Putamen (tissue), 1 donor: ENCODE results near the gene ACAD10.
"Not testable (repeated sequence)": the region's sequence is repeated elsewhere in the genome, so short reads cannot be mapped to it uniquely, and the experiment has no call there.

ENCODE experiments used
- DNase-seq: peaks from one replicate; pipeline ENCODE4 v3.0.0-alpha.2; 2016; ENCODE audit warnings: low spot score

Gene ACAD10

DNA sequence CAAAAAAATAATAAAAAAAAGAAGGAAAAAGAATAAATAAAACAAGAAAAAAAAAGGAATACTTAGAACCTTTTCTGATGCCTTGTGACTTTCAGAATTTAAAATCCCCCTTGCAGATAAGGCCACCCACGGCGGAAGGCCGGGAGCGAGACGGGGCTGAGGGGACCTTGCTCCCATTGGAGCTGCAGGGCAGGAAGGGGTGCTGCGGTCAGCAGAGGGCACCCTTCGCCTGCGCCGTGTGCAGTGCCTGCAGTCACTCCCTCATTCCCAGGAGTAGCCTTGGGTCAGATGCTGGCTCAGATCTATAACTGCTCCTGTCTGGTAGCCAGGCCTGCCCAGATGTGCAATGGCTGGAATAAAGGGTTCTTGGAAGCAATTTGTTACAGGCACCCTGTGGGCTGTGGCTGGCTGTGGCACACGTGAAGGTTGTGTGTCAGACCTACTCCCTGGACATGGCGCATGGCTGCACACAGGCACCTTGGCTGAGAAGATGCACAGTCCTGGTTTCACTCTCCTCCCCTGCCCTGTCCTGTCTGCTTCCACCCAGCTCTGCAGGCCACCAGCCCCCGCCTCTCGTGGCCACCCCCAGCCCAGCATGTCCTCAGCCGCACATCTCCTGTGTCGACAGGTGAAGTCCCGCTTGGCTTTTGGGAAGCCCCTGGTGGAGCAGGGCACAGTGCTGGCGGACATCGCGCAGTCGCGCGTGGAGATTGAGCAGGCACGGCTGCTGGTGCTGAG lies 67.5 kb downstream of the ACAD10 start:
- no peak for DNase-seq

DNA sequence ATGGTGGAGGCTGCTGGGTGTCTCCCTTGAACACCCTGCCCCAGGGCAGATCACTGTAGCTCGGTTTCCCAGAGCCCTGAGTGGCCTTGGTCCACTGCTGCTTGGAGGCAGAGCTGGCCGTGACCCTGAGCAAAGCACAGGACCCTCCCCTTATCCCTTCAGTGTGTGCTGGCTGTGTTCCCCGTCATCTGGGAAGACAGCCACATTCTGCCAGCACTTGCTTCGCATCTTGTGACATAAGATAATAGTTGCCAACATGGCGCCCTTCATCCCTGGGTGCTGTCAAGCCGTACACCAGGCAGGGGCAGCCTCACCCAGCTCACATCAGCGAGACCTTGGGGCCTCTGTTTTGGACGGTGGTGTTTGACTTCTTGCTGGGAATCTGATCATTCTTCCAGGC lies 68.8 kb downstream of the ACAD10 start:
- DNase-seq = no peak

DNA sequence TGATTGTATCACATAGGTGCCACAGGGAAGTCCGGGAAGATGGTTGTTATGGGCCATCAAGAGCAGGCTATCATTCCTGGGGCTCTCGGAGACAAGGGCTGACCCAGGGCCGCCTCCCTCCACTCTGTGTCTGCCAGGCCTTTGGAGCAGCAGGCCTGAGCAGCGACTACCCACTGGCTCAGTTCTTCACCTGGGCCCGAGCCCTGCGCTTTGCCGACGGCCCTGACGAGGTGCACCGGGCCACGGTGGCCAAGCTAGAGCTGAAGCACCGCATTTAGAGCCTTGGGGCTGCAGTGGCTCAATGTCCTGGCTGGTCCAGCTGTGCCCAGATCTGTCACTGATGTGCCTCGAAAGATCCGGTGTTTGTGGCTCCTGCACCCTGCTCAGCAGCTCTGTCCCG lies 70.3 kb downstream of the ACAD10 start:
- no peak for DNase-seq

DNA sequence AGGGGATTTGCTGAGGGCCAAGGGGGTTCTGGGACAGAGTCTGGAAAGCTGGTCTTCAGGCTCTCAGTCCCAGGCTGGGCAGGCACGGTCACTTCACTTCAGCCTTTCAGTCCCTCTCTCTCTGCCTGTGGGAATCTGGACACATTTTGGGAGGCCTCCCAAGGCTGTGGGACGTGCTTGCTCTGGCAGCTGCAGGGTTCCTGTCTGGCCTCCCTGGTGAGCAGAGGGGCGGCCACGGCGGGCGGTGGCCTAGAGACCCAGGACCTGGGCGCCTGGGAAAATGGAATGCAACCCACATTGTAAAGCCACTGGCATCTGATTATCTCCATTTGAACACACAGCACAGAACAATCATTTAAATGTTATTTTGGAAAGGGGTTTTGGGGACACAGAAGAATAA lies 70.8 kb downstream of the ACAD10 start:
- DNase-seq = no peak

DNA sequence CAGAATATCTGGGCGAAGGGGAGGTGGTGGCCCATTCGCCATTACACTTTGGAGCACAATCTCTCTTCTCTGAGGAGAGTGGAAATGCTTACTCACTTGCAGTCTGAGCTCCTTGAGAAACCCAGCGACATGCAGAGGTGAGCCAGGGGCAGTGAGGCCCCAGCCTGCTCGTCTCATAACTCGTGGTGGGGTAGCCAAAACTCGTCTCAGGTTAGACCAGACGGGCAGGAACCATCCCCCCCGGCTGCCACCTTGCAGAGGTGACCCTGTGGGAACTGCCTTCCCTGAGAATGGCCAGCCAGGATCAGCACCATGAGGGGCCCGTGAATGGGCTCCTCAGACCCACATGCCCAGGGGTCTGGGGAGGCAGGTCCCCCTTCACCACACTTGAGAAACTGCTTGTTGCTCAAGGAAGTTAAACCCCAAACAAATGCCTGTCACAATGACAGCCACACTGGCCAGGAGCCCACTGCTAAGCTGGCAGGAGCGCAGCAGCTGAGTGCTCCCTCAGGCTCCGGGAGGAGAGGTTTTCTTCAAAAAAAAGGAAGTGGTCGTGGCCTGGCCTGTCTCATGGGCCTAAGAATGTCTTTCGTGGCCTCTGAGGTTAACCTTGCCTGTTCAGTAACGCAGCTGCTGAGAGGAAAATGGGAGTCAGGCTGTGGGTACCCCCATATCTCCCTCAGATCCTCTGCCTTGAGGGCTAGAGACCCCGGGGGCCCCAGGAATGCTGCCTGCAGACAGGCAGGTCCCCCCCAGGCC lies 71.7 kb downstream of the ACAD10 start:
- DNase-seq = no peak

DNA sequence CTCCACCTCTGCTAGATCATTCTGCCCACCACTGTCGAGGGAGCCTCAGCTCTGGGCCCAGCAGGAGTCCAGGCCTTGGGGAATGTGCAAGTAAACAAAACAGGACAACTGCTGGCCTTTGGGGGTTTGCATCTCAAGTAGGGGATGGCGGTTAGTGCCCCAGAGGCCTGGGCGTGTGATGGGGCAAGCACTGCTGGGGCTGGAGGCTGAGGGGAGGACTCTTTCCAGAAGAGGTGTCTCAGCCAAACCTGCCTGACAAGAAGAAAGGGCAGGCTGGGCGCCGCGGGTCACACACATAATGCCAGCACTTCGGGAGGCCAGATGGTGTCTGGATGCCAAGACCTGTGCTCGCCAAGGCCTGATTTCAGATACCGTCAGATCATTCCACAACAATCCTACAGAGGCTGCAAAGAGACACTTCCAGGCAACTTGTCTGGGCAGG lies 72.3 kb downstream of the ACAD10 start:
- DNase-seq = no peak

DNA sequence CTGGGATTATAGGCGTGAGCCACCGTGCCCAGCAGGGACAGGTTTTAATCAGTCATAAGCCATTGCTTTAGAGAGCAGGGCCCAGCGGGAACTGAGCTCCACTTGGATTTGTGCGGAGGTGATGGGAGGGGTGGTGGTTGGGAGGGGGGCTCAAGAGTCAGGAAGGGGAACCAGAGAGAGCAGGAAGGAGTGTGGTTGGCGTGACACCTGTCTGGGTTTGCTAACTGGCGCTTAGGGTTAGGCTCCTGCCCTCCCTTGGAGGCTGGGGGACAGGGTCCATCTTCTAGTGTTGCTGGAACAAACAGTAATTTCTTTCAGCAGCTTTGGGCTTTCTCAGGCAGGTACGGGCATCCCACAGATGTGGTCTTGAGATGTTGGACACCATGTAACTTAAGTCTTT lies 73.4 kb downstream of the ACAD10 start:
- DNase-seq = no peak

DNA sequence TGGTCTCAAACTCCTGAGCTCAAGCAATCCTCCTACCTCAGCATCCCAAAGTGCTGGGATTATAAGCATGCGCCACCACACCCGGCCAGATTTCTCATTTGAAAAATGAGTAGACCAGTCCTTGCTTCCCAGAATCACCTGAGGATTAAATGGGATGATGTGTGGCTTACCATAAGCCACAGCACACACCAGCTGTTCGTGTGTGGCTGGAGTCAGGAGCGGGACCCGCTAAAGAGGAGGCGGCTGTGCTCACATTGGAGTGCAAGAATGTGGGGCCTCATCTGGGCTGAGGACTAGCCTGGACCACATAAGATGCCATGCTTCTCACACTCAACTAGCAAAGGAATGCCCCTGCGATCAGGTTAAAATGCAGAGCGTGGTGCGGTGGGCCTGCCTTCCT lies 74.1 kb downstream of the ACAD10 start:
- DNase-seq = no peak

DNA sequence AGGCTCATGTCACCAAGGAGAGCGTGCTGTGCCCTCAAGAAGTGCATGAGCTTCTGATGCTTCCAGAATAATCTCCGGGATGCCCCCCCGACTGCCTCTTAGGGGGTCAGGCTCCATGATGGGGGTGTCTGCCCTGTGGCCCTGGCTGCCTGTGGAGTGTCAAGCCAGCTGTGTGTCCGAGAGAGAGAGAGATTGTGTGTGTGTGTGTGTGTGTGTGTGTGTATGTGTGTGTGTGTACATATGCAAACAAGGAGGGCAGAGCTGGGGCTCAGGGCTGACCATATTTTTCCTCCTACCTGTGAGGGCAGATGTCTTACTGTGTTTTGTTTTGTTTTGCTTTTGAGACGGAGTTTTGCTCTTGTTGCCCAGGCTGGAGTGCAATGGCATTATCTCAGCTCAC lies 75.2 kb downstream of the ACAD10 start:
- no peak for DNase-seq

DNA sequence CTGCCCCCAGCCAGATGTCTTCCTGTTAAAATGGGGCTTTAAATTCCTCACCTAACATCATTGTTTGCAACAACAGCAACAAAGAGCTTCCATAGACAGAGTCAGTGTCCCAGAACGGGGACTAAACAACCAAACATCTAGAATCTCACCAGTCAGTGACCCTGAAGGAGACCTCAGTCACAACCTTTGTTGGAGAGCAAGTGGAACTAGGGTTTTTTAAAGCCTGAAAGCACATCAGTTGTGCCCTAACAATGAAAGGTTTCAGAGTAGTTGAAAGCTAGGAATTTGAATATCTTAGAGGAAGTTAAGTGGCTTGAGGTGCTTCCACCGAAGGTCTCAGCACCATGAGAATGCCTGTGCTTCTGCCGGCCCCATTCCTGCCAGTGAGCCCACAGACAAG lies 75.9 kb downstream of the ACAD10 start:
- DNase-seq = no peak

DNA sequence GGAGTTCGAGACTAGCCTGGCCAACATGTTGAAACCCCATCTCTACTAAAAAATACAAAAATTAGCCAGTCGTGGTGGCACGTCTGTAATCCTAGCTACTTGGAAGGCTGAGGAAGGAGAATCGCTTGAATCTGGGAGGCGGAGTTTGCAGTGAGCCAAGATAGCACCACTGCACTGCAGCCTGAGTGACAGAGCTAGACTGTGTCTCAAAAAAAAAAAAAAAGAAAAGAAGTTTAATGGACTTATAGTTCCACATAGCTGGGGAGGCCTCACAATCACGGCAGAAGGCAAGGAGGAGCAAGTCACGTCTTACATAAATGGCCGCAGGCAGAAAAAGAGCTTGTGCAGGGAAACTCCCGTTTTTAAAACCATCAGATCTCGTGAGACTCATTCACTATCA lies 77.7 kb downstream of the ACAD10 start:
- DNase-seq = not testable (repeated sequence)

DNA sequence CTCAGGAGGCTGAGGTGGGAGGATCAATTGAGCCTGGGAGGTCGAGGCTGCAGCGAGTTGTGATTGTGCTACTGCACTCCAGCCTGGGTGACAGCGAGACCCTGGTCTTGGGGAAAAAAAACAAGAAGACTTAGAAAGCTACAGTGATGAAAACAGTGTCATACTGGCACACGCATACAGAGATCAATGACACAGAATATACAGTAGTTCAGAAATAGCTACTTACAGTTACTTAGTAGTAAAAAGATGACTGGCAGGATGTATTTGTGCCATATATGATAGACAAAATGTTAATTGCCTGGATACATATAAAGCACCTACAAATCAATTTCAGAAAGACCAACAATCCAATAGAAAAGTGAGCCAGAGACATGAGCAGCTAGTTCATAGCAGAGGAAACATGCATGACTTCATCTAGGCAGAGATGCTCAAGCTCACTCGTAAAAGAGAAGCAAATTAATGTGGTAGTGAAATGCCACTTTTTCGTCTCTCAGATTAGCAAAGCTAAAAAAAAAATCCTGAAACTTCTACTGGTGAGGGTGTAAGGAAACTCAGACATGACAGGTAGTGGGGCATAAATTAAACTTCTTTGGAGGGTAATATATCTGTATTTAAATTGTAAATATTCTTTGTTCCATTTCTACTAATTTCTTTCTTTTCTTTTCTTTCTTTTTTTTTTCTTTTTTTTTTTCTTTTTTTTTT lies 78.4 kb downstream of the ACAD10 start:
- no peak for DNase-seq

DNA sequence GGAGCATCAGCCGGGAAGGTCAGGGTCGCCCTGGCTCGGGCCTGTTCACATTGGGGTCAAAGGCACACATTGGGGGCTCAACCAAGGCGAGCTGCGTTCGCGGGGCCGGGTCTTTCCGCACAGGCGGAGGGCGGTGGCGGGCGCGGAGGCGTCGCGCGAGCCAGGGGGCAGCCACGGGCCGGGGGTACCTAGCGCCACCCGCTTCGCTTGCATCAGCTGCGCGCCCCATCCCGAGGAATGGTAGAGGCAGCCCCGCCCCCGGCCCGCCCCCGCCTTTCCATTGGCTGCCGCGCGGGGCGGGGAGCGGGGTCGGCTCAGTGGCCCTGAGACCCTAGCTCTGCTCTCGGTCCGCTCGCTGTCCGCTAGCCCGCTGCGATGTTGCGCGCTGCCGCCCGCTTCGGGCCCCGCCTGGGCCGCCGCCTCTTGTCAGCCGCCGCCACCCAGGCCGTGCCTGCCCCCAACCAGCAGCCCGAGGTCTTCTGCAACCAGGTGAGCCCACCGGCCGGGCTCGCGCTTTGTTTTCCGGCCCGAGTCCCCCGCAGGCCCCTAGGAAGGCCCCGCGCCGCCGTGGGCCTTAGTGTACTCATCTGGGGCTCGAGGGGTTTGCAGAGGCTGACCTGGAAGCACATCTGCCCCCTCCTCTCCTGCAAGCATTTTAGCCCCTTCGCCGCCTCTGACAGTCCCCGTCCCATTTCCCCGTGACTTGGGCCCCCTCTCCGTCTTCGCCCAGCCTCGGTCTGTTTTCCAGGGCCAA lies 80.9 kb downstream of the ACAD10 start, which contains the start of gene ALDH2:
TSS of gene ALDH2 (plus strand) at position 326 of the 754 bp plus-strand sequence. CDS start at position 376, 50 bp downstream.
- peak; percentile 80 for DNase-seq

DNA sequence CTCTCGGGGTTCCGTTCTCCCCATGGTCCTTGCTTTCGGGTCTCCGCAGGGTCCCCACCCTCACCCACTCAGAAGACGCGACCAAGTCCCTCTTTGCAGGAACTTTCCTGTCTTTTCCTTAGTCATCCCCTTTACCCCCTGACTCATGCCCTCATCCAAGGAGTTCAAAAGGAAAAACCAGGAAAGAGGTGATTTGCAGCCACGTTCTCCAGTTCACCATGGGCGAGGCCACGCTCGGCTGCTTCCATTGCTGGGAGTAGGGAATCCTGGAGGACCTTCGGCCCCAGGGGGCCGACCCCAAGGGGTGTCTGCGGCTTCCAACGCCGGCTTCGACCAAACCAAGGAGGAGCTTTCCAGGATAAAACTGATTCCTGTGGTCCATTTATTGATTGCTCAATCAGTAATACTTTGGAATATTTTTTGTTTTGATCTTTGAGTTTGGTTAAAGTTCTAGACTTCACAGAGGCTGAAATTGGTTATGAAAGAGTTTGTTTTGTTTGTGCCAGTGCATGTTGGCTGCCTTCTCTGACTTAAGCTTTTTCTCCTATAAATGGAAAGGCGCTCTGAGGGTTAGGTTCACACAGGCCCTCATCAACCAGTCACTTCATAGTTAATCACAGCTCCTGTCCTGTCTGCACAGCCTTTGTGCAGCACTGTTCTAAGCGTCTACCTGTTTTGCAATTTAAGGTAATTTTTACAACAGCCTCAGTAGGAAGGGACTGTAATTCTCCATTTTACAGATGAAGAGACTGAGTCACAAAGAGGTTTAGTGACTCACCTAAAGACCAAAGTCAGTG lies 81.7 kb downstream of the ACAD10 start:
- DNase-seq = no peak

DNA sequence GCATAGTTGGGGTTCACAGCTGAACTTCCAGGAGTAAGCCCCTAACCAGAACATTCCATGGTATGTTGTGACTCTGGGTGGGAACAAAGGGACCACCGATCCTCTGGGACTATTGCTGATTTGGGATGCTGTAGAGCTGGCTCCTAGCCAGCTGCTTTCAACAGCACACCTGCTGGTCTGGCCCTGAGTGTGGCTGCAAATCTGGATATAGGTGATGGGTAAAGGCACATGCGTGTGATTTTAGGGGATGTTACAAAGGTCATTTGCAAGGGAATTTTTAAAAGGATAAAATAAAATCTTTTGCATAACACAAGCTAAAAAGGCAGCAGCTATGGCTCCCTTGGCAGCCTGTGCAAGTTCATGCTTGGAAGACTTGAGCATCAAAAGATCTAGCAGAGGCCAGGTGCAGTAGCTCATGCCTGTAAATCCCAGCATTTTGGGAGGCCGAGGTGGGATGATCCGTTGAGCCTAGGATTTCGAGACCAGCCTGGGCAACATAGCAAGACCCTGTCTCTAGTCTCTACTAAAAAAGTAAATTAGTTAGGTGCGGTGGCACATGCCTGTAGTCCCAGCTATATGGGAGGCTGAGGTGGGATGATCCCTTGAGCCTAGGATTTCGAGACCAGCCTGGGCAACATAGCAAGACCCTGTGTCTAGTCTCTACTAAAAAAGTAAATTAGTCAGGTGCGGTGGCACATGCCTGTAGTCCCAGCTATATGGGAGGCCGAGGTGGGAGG lies 82.5 kb downstream of the ACAD10 start:
- DNase-seq = no peak

DNA sequence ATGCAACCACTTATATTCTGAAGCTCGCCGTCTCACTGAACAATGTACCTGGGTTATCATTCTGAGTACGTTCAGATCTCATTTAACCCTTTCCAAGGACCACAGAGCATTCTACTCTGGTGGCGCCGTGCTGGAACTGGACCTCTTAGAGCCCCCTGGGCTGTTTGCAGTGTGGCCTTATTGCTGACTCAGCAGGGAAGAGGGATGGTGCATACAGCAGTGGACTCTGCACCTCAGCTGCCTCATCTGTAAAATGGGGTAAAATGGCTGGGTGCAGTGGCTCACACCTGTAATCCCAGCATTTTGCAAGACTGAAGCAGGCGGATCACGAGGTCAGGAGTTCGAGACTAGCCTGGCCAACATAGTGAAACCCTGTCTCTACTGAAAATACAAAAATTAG lies 83.7 kb downstream of the ACAD10 start:
- DNase-seq = no peak

DNA sequence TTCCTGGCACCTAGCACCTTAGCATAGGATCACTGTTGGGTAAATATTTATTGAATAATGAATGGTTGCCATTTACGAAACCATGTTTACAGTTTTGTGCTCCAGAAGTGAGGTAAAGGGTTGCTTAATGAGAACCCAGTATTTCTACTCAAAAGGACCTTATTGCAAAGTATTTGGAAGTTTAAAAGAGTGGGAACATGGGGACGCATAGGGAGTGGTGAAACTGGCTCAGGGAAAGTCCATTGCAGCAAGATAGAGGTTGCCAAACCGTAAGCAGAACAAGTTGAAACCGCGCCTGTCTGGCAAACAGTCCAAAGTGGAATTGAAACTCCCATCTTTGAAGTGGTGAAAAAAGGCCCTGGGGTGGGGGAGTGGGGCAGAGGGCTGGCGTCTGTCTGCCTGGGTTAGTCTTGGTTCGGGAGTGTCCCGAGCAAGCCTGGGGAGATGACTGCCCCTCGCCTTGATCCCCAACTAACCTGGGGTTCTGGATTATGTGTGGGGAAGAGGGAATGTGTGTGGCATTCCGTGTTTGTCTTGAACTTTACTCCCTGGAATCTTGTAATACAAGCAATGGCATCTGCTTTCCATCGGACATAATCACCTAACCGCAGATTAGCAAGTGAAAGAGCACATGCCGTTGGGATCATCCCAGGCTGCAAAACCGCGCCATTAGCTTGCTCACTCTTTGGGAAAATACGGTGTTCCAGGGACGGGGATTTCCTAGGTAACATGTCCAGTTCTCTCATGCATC lies 88.1 kb downstream of the ACAD10 start:
- DNase-seq = no peak

DNA sequence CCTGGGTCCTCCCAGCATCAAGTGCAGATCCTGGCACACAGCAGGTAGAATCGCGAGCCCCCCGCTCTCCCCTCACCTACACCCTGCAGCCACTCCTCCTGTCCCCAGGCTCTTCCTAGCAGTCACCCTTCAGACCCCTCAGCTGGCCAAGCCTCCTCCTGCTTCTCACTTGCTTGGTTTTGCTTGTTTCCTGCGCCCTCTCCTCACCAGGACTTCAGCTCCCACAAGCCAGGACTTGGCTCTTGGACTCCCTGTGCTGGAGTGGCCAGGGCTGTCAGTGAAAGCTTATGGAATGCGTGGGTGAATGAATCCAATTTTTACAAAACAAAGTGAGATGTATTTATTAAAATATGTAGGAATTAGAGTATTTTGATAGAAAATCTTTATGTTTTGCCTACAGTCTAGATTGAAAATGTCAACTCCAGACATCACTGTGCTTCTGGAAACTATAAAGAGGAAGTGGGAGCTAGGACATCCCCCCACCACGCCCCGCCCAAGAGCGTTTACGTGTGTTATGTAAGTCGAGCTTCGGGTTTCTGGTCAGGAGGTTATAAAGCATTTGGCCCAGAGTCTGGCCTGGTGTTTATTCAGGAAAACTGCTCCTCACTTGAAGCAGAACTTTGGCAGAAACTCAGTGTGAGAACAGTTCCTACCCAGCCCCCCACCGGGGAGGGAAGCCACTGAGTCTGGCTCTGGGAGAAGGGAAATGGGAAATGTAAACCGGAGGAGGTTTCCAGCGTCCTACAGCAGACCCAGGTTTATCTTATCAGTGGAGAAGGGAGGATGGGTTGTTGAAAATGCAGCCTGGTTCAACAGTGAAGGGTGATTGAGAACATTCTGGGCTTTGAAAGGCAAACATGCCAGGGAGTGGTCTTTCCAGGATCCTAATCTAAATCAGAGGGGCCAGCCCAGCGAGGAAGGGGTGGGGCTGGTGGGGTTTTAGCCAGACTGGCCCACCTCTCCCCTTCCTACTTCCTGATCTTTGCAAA lies 89.6 kb downstream of the ACAD10 start:
- DNase-seq = peak; percentile 74
